Lower leg skin (tissue), 3 donors: Measurements from ENCODE around the gene FA2H.

Source experiments
- POLR2A ChIP-seq, 2 donors: fragments of 450-650 bp; IDR thresholded peaks; one replicate each; pipeline ENCODE4 v1.6.1; 2016 to 2017; ENCODE audit warnings: antibody characterized with exemption in 2 of 2, mild to moderate bottlenecking in 1 of 2, moderate library complexity in 1 of 2
- TF ChIP-seq, protein P1 (sequence below), 3 donors: fragments of 450-650 bp; IDR thresholded peaks; one replicate each; pipeline ENCODE4 v1.5.1; 2016; ENCODE audit warnings: antibody characterized with exemption in 3 of 3, mild to moderate bottlenecking in 3 of 3, moderate library complexity in 2 of 3

DNA sequence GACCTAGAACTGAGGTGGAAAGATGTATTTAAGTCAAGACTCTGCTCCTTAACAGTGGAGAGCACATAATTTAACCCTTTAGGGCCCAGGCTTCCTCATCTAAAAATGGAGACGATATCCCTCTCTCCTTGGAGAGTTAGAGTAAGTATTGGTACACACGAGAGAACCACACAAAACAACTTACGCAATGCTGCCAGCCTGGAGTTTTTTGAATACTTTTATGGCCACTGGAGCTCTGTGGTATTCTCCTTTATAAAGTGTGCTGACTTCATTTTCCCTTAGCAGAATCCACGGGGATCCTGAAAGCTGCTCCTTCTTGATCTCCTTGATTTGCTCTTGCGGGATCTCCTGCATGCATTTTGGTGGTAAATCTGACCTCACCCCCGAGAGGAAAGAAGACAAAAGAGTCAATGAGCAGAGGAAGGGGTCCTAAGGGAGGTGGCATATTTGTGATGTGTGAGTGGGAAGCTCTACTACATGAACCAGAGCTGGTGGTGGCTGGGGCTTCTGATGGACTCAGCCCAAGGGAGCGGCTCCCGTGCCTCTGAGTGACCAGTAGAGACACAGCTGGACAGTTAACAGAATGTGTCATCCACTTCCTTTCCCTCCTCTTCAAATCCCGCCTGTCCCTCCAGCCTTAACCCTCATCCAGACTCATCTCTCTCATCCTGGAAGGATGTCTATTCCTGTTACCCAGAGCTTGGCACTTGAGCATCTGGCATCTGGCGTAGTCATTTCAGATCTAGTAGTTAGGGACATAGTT, 83.3 kb downstream of the FA2H start:
- TF ChIP-seq, protein P1, sequence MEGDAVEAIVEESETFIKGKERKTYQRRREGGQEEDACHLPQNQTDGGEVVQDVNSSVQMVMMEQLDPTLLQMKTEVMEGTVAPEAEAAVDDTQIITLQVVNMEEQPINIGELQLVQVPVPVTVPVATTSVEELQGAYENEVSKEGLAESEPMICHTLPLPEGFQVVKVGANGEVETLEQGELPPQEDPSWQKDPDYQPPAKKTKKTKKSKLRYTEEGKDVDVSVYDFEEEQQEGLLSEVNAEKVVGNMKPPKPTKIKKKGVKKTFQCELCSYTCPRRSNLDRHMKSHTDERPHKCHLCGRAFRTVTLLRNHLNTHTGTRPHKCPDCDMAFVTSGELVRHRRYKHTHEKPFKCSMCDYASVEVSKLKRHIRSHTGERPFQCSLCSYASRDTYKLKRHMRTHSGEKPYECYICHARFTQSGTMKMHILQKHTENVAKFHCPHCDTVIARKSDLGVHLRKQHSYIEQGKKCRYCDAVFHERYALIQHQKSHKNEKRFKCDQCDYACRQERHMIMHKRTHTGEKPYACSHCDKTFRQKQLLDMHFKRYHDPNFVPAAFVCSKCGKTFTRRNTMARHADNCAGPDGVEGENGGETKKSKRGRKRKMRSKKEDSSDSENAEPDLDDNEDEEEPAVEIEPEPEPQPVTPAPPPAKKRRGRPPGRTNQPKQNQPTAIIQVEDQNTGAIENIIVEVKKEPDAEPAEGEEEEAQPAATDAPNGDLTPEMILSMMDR (IDR thresholded peaks at IDR 0.05), result no peak
- no peak for TF ChIP-seq POLR2A (IDR thresholded peaks at IDR 0.05)
